ENCODE data around the gene DGCR2. TPM values are rescaled to one million over a fixed set of nuclear protein-coding genes. Genes with fewer than 3 reads are reported as not detected.

Gene DGCR2
- total and polyA plus RNA-seq, 2 of the 4 experiments (the other 2 are of a cell fraction), result 17.2 to 35.4 TPM

DNA sequence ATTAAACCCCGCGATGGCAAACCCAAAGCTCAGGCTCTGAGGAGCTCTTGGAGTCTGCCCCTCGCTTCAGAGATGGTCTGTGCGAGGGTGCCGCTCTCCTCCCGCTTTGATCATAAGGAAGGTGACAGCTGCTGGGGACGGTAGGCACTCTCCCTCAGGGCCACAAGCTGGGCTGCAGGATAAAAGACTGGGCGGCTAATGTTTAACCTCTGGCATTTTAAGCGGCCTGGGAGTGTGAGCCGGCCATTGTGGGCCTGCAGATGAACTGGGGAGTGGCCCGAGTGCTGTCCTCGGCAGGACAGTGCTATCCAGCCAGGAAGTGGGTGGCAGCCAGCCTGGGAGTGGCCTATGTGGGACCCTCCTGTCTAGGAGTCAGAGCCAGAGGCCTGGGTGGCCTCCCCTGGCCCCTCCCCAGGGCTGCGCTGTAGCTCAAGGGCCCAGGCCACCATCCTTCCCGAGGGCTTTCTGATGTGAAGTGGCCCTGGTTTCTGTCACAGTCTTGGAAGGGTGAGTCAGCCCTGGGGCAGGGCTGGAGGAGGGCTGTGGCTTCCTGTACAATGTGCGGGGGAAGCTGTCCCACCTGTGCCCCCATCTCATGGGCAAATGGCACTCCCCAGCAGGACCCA lies 127.4 kb downstream of the DGCR2 start:
- no TSS peak for BruUV-seq (replicated peaks)

More for the DNA sequence above, 127.4 kb downstream of the DGCR2 start:
- Histone ChIP-seq H3K23ac (ENCODE audit: low read depth, low read length) (no peak overlapping the region), H3K18ac (ENCODE audit: low read depth, low read length) (no peak overlapping the region), H3K4me3 (ENCODE audit: insufficient read depth, low read depth, low read length) (no peak overlapping the region), H3K9me3 (ENCODE audit: control insufficient read depth, insufficient read depth, low read length) (no peaks in the 10 kb centered on the region), H3K36me3 (ENCODE audit: control insufficient read depth, insufficient read depth, low read length) (no peaks in the 10 kb centered on the region), H3K9ac (ENCODE audit: low read depth, low read length) (no peak overlapping the region), H2BK120ac (ENCODE audit: low read depth, low read length) (no peak overlapping the region), H3K79me1 (ENCODE audit: low read depth in 1 of 2, low read length in 2 of 2) (no peaks in the 10 kb centered on the region), H2BK20ac (ENCODE audit: low read depth, low read length) (no peak overlapping the region), H2BK5ac (ENCODE audit: low read depth, low read length, poor library complexity, severe bottlenecking) (no peak overlapping the region), H3K4me1 (ENCODE audit: control insufficient read depth, insufficient read depth, low read length) (no peaks in the 10 kb centered on the region), H4K5ac (ENCODE audit: low read depth, low read length) (no peak overlapping the region), H3K4me2 (ENCODE audit: low read depth, low read length) (no peak overlapping the region), H2AFZ (replicated peaks; ENCODE audit: low read length, poor library complexity) (no peak overlapping the region), H3K9me1 (ENCODE audit: insufficient read depth, low read length) (no peaks in the 10 kb centered on the region), H2AK5ac (ENCODE audit: low read depth, low read length) (no peak overlapping the region), H4K91ac (ENCODE audit: insufficient read depth, low read depth, low read length) (no peak overlapping the region), H3K27me3 (ENCODE audit: control insufficient read depth, insufficient read depth, low read length) (peaks cover 45% of the 10 kb centered on the region), H3K27ac (ENCODE audit: insufficient read depth, low read length) (no peak overlapping the region), H2BK15ac (ENCODE audit: low read depth, low read length) (no peak overlapping the region), H2AK9ac (replicated peaks; ENCODE audit: low read depth, low read length, poor library complexity) (no peak overlapping the region), H3K56ac (ENCODE audit: extremely low read depth, insufficient read depth, low read length) (no peak overlapping the region), H4K20me1 (ENCODE audit: insufficient read depth, low read length) (no peaks in the 10 kb centered on the region), H3K14ac (replicated peaks; ENCODE audit: low read depth, low read length) (no peak overlapping the region), H3K4ac (ENCODE audit: low read depth, low read length) (no peak overlapping the region), H4K8ac (ENCODE audit: low read depth in 2 of 2, low read length in 2 of 2) (no peak overlapping the region)
- in situ Hi-C loops (cut with MboI; ENCODE audit: low sequenced_read_pairs) (no loop called here), dilution Hi-C loops (cut with HindIII; ENCODE audit: low sequenced_read_pairs, unreplicated experiment) (no loop called here), intact Hi-C loops (cut with micrococcal nuclease) (no loop called here)
- TF ChIP-seq MAFK (IDR thresholded peaks at IDR 0.05; ENCODE audit: low read depth, low read length), result no peak
- no peak for TF ChIP-seq MXI1 (IDR thresholded peaks at IDR 0.05; ENCODE audit: borderline replicate concordance, low read depth, low read length)
- no peak for TF ChIP-seq CTCF (conservative IDR thresholded peaks at IDR 0.05; ENCODE audit: low read depth, low read length)
- no peak for TF ChIP-seq FOS (IDR thresholded peaks at IDR 0.05; ENCODE audit: low read depth, low read length)
- TF ChIP-seq NFE2L2 (IDR thresholded peaks at IDR 0.05; ENCODE audit: low read depth, low read length), result no peak
- TF ChIP-seq CEBPB (IDR thresholded peaks at IDR 0.05; ENCODE audit: low read depth, low read length), result no peak
- no peak for TF ChIP-seq SMC3 (IDR thresholded peaks at IDR 0.05; ENCODE audit: low read depth, low read length)
- TF ChIP-seq RCOR1 (IDR thresholded peaks at IDR 0.05; ENCODE audit: insufficient replicate concordance, low read length), result no peak
- TF ChIP-seq RFX5 (IDR thresholded peaks at IDR 0.05; ENCODE audit: low read depth, low read length), result no peak
- TF ChIP-seq, protein P1, sequence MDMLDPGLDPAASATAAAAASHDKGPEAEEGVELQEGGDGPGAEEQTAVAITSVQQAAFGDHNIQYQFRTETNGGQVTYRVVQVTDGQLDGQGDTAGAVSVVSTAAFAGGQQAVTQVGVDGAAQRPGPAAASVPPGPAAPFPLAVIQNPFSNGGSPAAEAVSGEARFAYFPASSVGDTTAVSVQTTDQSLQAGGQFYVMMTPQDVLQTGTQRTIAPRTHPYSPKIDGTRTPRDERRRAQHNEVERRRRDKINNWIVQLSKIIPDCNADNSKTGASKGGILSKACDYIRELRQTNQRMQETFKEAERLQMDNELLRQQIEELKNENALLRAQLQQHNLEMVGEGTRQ (IDR thresholded peaks at IDR 0.05; ENCODE audit: low read depth, low read length), result no peak
- TF ChIP-seq, protein P2, sequence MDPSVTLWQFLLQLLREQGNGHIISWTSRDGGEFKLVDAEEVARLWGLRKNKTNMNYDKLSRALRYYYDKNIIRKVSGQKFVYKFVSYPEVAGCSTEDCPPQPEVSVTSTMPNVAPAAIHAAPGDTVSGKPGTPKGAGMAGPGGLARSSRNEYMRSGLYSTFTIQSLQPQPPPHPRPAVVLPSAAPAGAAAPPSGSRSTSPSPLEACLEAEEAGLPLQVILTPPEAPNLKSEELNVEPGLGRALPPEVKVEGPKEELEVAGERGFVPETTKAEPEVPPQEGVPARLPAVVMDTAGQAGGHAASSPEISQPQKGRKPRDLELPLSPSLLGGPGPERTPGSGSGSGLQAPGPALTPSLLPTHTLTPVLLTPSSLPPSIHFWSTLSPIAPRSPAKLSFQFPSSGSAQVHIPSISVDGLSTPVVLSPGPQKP (IDR thresholded peaks at IDR 0.05; ENCODE audit: borderline replicate concordance, low read depth, low read length), result no peak
- TF ChIP-seq RAD21 (IDR thresholded peaks at IDR 0.05; ENCODE audit: low read length), result no peak
- no peak for TF ChIP-seq MAZ (IDR thresholded peaks at IDR 0.05; ENCODE audit: borderline replicate concordance, low read depth, low read length)
- TF ChIP-seq CHD1 (IDR thresholded peaks at IDR 0.05; ENCODE audit: low read depth, low read length), result no peak
- TF ChIP-seq BHLHE40 (IDR thresholded peaks at IDR 0.05; ENCODE audit: low read depth, low read length), result no peak
- no peak for TF ChIP-seq POLR2A (IDR thresholded peaks at IDR 0.05; ENCODE audit: low read depth, low read length)
- no peak for DNase-seq
- ChIA-PET POLR2A (ENCODE audit: unreplicated experiment) (no interaction called here), CTCF (no interaction called here)
- WGBS, 2 experiments (ENCODE audit: extremely low coverage in 2 of 2, insufficient read length in 1 of 2), result 35% methylated on average over 5 of the region's 15 CpGs; no CpG with 5 or more reads in 1 of the 2 experiments
- ATAC-seq (ENCODE audit: low read depth), result no peak

All from IMR-90 (cell line).